ENCODE data around the gene SMPDL3A. TPM values are rescaled to one million over a fixed set of nuclear protein-coding genes. Genes with fewer than 3 reads are reported as not detected.

SMPDL3A gene
- total RNA-seq, 4 donors from 2014 or later = 7.2 to 21.9 (median 10.8) TPM

DNA sequence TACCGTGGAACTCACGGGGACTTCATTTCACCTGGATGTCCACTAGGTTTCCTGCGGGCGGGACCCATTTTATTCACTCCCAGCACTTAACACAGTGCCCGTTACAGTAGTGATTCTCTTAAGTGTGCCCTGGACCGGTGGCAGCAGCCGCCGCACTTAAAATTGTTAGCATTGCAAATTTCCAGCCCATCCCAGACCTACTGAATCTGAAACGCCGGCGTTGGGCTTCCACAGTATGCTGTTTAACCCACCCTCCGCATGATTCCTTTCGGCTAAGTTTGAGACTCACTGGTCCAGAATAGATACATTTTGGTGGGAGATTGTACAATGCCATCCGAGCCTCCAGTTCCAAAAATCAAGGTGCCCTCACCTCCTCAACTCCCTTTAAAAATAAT is 967 bp downstream of the SMPDL3A start:
- TF ChIP-seq, protein P1, sequence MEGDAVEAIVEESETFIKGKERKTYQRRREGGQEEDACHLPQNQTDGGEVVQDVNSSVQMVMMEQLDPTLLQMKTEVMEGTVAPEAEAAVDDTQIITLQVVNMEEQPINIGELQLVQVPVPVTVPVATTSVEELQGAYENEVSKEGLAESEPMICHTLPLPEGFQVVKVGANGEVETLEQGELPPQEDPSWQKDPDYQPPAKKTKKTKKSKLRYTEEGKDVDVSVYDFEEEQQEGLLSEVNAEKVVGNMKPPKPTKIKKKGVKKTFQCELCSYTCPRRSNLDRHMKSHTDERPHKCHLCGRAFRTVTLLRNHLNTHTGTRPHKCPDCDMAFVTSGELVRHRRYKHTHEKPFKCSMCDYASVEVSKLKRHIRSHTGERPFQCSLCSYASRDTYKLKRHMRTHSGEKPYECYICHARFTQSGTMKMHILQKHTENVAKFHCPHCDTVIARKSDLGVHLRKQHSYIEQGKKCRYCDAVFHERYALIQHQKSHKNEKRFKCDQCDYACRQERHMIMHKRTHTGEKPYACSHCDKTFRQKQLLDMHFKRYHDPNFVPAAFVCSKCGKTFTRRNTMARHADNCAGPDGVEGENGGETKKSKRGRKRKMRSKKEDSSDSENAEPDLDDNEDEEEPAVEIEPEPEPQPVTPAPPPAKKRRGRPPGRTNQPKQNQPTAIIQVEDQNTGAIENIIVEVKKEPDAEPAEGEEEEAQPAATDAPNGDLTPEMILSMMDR (IDR thresholded peaks at IDR 0.05; ENCODE audit: low read depth) = no peak

DNA sequence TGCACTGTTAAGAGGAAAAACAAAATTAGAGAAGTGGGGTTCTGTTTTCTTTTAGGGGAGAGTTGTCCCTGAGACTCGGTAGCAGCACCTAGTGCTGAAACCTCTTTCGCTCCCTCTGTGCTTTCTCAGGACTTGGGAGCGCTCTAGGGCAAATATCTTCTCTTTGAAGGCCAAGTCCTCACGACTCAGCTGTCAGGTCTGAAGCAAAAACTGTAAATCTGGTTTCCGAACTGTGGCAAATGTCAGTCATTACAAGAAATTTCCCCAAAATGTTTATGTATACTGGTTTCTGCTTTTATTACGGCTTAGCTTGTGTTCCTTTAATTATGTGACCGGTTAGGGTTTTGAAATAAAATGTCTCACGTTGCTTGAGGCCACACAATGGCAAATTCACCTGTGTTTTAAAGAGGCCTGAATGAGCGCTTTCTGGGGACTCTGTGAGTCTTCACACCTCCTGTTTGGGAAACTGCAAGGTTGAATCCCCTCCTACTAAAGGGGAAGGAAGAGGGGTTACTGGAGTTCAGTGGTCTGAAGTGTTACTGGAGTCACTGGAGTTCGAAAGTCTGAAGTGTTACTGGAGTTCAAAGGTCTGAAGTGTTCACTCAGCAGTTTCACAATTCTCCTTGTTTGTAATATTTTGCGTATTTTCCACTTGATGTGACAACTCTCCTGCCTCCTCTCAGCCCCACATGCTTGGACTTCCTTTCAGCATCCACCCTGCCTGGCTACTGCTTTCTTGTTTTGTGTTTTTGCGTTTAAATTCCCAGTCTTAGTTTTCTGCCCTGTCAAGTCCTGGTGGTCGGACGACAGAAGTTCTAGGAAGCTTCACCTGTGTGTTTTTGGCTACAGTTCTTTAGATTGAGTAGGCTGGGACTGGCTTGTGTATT is 1.6 kb downstream of the SMPDL3A start:
- TF ChIP-seq, protein P1 (IDR thresholded peaks at IDR 0.05; ENCODE audit: low read depth) = no peak

DNA sequence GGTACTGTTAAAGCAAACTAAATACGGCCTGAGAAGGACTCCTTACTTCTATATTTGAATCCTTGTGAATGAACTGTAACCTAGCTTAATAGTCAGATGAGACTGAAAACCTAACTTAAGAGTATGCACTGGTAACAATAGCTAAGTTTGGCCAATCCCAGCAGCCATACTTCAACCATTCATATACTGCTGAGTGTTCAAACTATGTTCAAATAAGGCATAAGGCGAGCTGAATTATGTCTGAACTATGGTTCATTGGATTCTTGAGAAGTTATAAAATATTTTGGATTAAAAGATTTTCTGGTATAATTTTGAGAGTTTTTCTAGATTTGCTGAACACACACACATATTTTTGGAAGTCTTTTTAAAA is 2.2 kb downstream of the SMPDL3A start:
- TF ChIP-seq, protein P1 (IDR thresholded peaks at IDR 0.05; ENCODE audit: low read depth) = no peak

DNA sequence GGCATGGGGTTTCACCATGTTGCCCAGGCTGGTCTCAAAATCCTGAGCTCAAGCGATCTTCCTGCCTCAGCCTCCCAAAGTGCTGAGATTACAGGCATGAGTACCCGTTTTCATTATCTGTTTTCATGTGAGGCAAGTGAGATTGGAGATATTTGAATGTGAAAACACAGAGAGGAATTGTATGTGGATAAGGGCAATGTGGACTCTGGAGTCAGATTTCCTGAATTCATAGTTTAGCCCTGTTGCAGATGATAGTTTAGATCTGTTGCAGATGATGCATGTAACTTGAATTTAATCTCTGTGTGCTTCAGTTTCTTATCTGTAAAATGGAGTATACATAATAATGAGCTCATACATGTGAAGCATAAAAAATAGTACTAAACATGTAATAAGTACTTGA is 3.7 kb downstream of the SMPDL3A start:
- TF ChIP-seq, protein P1 (IDR thresholded peaks at IDR 0.05; ENCODE audit: low read depth) = no peak

DNA sequence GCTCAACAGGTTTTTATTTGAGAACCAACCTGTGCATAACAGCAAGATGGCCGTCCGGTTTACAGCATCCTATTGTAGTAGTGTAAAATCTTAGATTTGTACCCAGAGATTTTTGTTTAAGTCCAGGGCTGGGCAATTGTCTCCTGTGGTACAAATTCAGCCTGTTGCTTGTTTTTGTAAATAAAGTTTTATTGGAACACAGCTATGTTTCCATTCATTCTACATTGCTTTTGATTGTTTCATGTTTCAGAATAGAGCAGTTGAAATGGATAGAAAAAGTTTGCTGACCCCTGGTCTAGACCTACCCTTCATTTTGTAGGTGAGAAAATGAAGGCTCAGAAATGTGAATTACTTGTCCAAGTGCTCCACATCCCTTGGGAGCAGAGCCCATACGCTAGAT is 8.5 kb downstream of the SMPDL3A start:
- TF ChIP-seq, protein P1 (IDR thresholded peaks at IDR 0.05; ENCODE audit: low read depth) = no peak

DNA sequence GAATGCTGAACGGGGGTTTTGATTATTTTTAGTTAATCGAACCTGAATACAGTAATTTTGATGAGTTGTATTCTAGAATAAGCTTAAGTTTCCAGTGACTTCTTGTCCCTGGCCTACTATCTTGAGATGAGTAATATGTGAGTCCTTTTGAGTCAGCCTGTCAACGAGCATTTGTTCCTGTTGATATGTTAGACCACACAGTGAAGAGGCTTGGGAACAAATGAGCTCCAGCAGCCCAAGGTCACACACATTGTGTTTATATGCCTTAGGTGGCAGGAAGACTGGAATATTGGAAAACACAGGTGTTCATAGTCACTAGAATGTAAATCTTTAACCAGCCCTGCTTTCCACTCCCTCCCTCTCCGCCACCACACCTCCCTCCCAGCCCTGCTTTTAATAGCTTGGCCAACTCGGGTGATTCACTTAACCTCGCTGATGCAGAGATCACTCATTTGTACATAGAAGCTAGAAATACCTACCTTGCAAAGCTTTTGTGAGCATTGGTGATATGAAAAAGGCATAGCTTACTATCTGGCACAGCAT is 9.1 kb downstream of the SMPDL3A start:
- TF ChIP-seq, protein P1 (IDR thresholded peaks at IDR 0.05; ENCODE audit: low read depth) = no peak

DNA sequence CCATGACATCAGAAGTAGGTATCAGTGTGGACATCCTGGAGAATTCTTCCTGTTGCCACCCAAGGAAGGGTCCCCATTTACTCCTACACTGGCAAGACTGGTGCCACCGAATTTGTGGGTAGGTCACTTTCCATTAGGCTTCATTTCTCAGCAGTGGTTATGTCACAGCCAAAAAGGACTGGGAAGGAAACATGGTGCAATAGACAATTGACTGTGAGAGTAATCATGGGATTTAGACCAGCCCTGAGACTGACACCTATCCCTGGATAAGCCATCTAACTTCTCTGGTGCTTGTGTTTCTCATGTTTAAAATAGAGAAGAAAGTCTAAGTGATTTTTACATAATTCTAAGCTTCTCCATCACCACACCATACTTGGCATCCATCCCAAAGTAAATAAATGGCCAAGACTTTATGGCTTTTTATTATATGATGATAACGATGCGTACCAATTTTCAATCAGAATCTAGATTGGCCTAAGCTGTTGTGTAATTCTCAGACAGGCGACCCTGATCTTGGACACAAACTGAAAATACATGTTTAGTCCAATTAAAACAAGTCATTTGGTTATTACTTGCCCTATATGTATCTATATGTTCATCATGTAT is 10.2 kb downstream of the SMPDL3A start:
- TF ChIP-seq, protein P1 (IDR thresholded peaks at IDR 0.05; ENCODE audit: low read depth) = no peak

Data from subcutaneous adipose tissue (tissue), 4 donors.